ENCODE measurements around the gene PGRMC1. TPM values are rescaled to one million over a fixed set of nuclear protein-coding genes. Genes with fewer than 3 reads are reported as not detected.

PGRMC1 gene
- polyA plus RNA-seq (2012; rRNA removed) = 65.3 and 77.6 TPM in 2 replicates
- 74.8 and 85.2 TPM in 2 replicates for polyA plus RNA-seq (2012; cell fraction: cytosol; rRNA removed)
- 30.7 and 38.7 TPM in 2 replicates for polyA plus RNA-seq (2012; cell fraction: nucleus; rRNA removed)

DNA sequence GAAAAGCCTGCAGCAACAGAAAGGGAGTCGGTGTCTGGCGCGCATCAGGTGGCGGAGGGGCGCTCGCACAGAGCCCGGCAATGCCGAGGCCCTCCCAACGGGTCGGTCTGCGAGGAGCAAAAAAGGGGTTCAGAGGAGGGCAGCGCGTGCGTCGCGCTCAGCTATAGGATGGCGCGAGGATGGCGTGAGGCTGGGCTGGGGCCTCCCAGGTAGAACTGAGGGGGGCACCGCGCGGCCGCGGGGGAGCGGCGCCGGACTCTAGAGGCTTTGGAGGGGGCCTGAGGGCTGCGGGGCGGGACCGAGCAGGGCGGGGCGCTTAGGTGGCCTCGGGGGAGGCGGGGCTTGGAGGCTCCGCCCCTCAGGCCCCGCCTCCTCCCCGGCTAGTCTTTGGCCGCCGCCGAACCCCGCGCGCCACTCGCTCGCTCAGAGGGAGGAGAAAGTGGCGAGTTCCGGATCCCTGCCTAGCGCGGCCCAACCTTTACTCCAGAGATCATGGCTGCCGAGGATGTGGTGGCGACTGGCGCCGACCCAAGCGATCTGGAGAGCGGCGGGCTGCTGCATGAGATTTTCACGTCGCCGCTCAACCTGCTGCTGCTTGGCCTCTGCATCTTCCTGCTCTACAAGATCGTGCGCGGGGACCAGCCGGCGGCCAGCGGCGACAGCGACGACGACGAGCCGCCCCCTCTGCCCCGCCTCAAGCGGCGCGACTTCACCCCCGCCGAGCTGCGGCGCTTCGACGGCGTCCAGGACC is at the start of gene PGRMC1:
Gene PGRMC1 (plus strand): TSS at position 414 of the 751 bp plus-strand sequence. CDS start 79 bp downstream, at position 493.
- Histone ChIP-seq H3K36me3 (replicated peaks in 1 of 2; ENCODE audit: control insufficient read depth in 1 of 2, insufficient read depth in 2 of 2, low read length in 1 of 2) (peaks cover 0 to under 1% of the 10 kb centered on the region in 2 experiments), H2AFZ (ENCODE audit: low read depth) (peak within 1 kb of the TSS; percentile 58), H3K9me2 (no peaks in the 10 kb centered on the region), H3K9ac (peak within 1 kb of the TSS; percentile 89), H3K4me1 (ENCODE audit: control insufficient read depth in 1 of 2, insufficient read depth in 2 of 2, low read depth in 1 of 2, low read length in 1 of 2) (peaks cover 3% of the 10 kb centered on the region in 2 experiments; a peak in 1 of 4 replicates), H3K9me3 (no peaks in the 10 kb centered on the region), H3K4me2 (peak within 1 kb of the TSS; percentile 75), H3K79me2 (ENCODE audit: insufficient read depth) (peaks cover 40% of the 10 kb centered on the region), H3F3A (replicated peaks; ENCODE audit: insufficient read depth) (peaks cover 8% of the 10 kb centered on the region), H3K27ac (ENCODE audit: low read depth in 2 of 2, low read length in 1 of 2) (peak within 1 kb of the TSS; percentile 55 to 69; a peak in 3 of 4 replicates), H3K4me3 (ENCODE audit: low read depth in 2 of 2, low read length in 1 of 2) (peak within 1 kb of the TSS; percentile 67 to 76), H4K20me1 (ENCODE audit: insufficient read depth) (no peaks in the 10 kb centered on the region), H3K27me3 (ENCODE audit: insufficient read depth) (no peaks in the 10 kb centered on the region)
- peak; percentile 92 for DNase-seq
- WGBS (ENCODE audit: low lambda C conversion rate) = 40% methylated on average over 30 of the region's 82 CpGs
- ChIA-PET CTCF (no interaction called here), POLR2A (interaction anchor here (0.6 kb wide), 1 partner anchor 19 kb away, joined by 3 read pairs; no protein-coding TSS in a partner anchor)
- TF ChIP-seq TAF1 (IDR thresholded peaks at IDR 0.05; ENCODE audit: borderline replicate concordance, low read depth, low read length) (peak; percentile 88), YY1 (IDR thresholded peaks at IDR 0.05; ENCODE audit: low read depth) (peak; percentile 79), RAD21 (IDR thresholded peaks at IDR 0.05; ENCODE audit: low read length) (no peak), POLR2AphosphoS5 (IDR thresholded peaks at IDR 0.05; ENCODE audit: low read depth, low read length) (peak; percentile 91)
- TF ChIP-seq, protein P1, sequence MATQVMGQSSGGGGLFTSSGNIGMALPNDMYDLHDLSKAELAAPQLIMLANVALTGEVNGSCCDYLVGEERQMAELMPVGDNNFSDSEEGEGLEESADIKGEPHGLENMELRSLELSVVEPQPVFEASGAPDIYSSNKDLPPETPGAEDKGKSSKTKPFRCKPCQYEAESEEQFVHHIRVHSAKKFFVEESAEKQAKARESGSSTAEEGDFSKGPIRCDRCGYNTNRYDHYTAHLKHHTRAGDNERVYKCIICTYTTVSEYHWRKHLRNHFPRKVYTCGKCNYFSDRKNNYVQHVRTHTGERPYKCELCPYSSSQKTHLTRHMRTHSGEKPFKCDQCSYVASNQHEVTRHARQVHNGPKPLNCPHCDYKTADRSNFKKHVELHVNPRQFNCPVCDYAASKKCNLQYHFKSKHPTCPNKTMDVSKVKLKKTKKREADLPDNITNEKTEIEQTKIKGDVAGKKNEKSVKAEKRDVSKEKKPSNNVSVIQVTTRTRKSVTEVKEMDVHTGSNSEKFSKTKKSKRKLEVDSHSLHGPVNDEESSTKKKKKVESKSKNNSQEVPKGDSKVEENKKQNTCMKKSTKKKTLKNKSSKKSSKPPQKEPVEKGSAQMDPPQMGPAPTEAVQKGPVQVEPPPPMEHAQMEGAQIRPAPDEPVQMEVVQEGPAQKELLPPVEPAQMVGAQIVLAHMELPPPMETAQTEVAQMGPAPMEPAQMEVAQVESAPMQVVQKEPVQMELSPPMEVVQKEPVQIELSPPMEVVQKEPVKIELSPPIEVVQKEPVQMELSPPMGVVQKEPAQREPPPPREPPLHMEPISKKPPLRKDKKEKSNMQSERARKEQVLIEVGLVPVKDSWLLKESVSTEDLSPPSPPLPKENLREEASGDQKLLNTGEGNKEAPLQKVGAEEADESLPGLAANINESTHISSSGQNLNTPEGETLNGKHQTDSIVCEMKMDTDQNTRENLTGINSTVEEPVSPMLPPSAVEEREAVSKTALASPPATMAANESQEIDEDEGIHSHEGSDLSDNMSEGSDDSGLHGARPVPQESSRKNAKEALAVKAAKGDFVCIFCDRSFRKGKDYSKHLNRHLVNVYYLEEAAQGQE (IDR thresholded peaks at IDR 0.05; ENCODE audit: low read depth, low read length) = 0 out of 2 replicates have a peak, but pooled peaks have one; percentile 5
- TF ChIP-seq, protein P2, sequence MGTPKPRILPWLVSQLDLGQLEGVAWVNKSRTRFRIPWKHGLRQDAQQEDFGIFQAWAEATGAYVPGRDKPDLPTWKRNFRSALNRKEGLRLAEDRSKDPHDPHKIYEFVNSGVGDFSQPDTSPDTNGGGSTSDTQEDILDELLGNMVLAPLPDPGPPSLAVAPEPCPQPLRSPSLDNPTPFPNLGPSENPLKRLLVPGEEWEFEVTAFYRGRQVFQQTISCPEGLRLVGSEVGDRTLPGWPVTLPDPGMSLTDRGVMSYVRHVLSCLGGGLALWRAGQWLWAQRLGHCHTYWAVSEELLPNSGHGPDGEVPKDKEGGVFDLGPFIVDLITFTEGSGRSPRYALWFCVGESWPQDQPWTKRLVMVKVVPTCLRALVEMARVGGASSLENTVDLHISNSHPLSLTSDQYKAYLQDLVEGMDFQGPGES (IDR thresholded peaks at IDR 0.05; ENCODE audit: low read depth, low read length) = no peak

DNA sequence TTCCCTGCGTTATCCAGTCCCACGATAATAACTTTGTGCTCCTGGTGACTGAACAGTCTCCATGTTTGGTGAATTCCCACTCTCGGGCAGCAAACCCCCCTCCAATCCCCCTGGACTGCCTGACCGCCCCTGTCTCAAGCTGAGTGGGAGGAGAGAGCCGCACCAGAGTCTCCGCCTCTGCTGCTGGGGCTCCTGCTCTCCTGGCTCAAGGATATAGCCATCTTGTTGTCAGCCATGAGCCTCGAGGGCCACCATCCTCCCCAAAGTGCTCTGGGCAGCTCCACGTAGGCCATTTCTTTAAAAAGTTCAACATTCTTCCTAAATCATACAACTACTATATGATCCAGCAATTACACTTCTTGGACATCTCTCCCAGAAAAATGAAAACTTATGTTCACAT is 49.3 kb upstream of the PGRMC1 start:
- Histone ChIP-seq H3K4me2 (peak overlapping the region; percentile 10; the same call in 1 of the 2 replicates), H3K27me3 (ENCODE audit: insufficient read depth) (peaks cover 4% of the 10 kb centered on the region; the same call in 1 of the 2 replicates), H3K27ac (ENCODE audit: low read depth in 2 of 2, low read length in 1 of 2) (no peak overlapping the region), H3K9ac (no peak overlapping the region), H3F3A (replicated peaks; ENCODE audit: insufficient read depth) (no peaks in the 10 kb centered on the region), H3K9me3 (no peaks in the 10 kb centered on the region), H3K79me2 (ENCODE audit: insufficient read depth) (no peaks in the 10 kb centered on the region), H3K4me3 (ENCODE audit: low read depth in 2 of 2, low read length in 1 of 2) (no peak overlapping the region), H4K20me1 (ENCODE audit: insufficient read depth) (no peaks in the 10 kb centered on the region), H2AFZ (ENCODE audit: low read depth) (peak overlapping the region; percentile 22; the same call in 1 of the 2 replicates), H3K36me3 (replicated peaks in 1 of 2; ENCODE audit: control insufficient read depth in 1 of 2, insufficient read depth in 2 of 2, low read length in 1 of 2) (no peaks in the 10 kb centered on the region), H3K4me1 (ENCODE audit: control insufficient read depth in 1 of 2, insufficient read depth in 2 of 2, low read depth in 1 of 2, low read length in 1 of 2) (no peaks in the 10 kb centered on the region), H3K9me2 (no peaks in the 10 kb centered on the region)
- DNase-seq = no peak
- TF ChIP-seq TEAD4 (IDR thresholded peaks at IDR 0.05; ENCODE audit: borderline replicate concordance, insufficient read depth) (no peak), FOXJ3 (CRISPR knock-in tag; IDR thresholded peaks at IDR 0.05) (no peak), FOSL2 (IDR thresholded peaks at IDR 0.05; ENCODE audit: borderline replicate concordance, low read depth) (no peak)
- TF ChIP-seq, protein P2 (IDR thresholded peaks at IDR 0.05; ENCODE audit: low read depth, low read length) = no peak
- TF ChIP-seq, protein P3, sequence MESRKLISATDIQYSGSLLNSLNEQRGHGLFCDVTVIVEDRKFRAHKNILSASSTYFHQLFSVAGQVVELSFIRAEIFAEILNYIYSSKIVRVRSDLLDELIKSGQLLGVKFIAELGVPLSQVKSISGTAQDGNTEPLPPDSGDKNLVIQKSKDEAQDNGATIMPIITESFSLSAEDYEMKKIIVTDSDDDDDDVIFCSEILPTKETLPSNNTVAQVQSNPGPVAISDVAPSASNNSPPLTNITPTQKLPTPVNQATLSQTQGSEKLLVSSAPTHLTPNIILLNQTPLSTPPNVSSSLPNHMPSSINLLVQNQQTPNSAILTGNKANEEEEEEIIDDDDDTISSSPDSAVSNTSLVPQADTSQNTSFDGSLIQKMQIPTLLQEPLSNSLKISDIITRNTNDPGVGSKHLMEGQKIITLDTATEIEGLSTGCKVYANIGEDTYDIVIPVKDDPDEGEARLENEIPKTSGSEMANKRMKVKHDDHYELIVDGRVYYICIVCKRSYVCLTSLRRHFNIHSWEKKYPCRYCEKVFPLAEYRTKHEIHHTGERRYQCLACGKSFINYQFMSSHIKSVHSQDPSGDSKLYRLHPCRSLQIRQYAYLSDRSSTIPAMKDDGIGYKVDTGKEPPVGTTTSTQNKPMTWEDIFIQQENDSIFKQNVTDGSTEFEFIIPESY (IDR thresholded peaks at IDR 0.05; ENCODE audit: borderline replicate concordance, low read depth) = no peak
- 23% methylated on average over 6 of the region's 8 CpGs for WGBS (ENCODE audit: low lambda C conversion rate)
- ChIA-PET CTCF (interaction anchor here (1.2 kb wide), 1 partner anchor 8 kb away, joined by 3 read pairs; no protein-coding TSS in a partner anchor), POLR2A (no interaction called here)
